Measurements from ENCODE around the gene TNS1.
"Not testable (repeated sequence)": the region's sequence is repeated elsewhere in the genome, so short reads cannot be mapped to it uniquely, and the experiment has no call there.

The TNS1 gene

DNA sequence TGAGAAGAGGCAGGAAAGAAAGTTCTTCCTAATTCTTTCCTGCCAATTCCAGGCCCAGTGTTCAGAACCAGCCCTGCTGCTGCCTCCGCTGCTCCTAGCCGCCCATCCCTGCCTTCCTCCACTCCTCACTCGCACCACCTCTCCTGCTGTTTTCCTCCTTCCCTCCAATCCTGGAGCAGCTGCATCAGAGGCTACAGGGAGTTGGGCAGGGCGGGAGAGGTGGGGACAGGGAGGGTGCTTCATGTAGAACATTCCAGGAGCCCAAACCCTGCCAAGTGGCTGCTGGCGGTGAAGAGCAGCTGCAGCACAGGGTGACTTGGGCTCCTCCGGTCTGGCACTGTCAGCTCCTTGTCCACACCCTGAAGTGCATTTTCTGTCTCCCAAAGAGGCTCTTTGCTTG lies 176.3 kb downstream of the TNS1 start:
- DNase-seq, result no peak

GRCh38 chr2:217825469-217826235 lies 177.1 kb downstream of the TNS1 start:
- no peak for DNase-seq

- DNase-seq, result no peak
Measured at GRCh38 chr2:217824223-217824622, 178.6 kb downstream of the TNS1 start.

- DNase-seq, result no peak
Measured at GRCh38 chr2:217823626-217824025, 179.2 kb downstream of the TNS1 start.

GRCh38 chr2:217822296-217823252 lies 180.2 kb downstream of the TNS1 start:
- no peak for DNase-seq

DNA sequence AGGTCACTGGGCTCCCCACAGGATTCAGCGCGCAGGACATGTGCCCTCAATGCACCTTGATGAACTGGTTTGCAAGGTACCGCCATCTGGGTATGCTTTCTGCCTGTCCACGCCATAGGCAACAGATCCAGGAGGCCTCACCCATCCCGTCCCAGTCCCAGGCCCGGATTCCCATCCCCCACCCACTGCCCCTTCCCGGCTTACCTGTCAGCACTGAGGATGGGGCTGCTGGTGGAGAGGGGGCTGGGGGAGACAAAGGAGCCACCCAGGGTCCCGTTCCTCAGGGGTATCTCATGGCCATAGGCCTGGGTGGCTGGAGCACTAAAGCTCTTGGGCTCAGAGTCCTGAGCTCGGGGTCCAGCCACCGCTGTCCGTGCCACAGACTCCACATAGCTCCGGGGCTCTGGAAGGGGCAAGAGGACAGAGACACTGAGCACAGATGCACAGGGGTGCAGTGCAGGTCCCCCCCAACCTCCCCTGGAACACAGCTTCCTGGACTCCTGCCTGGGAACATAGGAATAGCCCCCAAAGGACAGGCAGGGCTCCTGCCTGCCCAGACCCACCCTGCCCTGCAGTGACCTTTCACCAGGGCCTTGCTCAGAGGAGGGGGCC lies 181.2 kb downstream of the TNS1 start:
- DNase-seq, result no peak

GRCh38 chr2:217820904-217821303 lies 181.9 kb downstream of the TNS1 start:
- DNase-seq, result no peak

DNA sequence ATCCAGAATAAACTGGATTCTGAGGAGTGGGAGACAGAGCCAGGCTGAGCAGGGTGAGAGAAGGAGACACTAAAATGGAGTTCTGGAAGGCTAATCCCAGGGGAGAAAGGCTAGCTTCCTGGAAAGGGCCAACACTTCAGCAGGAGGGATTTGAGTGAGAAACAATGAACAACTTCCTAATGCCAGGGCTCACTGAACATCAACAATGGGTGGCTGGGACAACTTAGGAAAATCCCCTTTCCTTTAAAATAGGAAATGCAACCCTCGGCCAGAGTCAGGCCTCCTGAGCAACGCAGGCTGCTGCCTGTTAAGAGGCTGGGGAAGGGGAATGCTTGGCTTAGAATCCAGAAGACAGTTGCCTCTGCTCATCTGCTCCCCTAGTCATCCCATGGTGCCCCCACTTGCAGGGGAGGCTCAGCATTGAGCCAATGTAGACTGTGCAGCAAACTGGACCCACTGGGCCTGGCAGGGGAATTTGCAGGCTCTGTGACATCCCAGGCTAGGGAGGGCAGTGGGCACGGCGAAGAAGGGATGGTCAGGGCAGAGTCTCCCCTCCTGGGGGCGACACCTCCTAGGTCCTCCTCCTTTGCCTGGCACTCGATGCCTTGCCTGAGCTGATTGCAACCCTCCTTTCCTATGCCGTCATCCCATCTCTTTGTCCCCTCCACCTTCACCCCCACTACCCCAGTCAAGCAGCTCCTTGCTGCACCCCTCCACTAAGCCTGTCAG lies 182.5 kb downstream of the TNS1 start:
- no peak for DNase-seq

GRCh38 chr2:217818293-217818850 lies 184.4 kb downstream of the TNS1 start:
- DNase-seq, result no peak

- no peak for DNase-seq
Measured at GRCh38 chr2:217817466-217818292, 185.1 kb downstream of the TNS1 start.

GRCh38 chr2:217816396-217816869 lies 186.4 kb downstream of the TNS1 start:
- no peak for DNase-seq

DNA sequence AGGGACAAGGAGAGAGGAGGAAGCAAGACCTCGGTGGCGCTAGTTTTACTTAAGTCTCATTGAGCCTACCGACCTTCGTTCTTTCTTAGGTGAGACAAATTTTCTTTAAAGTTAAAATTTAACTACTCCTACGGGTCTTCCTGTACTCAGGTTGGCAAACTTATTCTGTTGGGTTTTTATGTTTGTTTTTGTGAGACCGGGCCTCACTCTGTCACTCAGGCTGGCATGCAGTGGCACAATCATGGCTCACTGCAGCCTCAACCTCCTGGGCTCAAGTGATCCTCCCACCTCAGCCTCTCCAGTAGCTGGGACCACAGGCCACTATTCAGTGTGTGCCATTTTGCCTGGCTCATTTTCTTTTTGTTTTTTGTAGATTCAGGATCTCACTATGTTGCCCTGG lies 189.0 kb downstream of the TNS1 start:
- no peak for DNase-seq

DNA sequence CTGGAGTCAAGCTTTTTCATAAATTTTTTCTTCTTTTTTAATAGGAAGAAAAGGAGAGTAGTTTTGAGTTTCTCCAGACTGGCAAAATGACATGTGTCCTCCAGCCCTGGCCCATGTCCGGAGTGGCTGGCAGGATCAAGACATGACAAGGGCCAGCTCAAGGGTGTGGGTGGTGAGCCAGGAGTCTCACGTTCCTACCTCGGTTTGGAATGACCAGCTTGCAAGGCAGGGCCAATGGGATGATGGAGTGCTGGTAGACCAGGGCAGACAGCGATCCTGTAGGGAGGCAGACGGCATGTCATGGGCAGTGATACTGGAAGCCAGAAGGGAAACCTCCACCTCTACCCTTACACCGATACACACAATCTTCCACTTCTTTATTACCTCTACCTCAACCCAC lies 190.6 kb downstream of the TNS1 start:
- no peak for DNase-seq

DNA sequence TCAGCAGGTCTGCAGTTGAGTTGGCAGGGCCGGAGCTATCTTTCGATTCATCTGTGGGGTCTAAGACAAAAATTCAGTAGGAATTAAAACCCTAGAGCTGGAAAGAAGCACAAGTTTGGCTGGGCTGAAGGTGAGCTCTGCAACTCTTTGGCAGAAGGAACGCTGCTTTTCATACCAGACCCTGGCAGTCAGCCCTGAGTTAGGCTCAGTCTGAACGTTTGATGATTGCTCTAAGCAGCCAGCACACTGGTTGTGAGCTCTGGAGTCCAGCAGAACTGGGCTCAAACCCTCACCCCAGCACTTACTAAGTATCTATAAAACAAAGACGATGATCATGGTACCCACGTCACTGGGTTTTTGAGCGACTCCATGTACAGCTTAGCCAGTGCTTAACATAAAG lies 192.5 kb downstream of the TNS1 start:
- no peak for DNase-seq

GRCh38 chr2:217809736-217810135 lies 193.1 kb downstream of the TNS1 start:
- DNase-seq, result no peak

DNA sequence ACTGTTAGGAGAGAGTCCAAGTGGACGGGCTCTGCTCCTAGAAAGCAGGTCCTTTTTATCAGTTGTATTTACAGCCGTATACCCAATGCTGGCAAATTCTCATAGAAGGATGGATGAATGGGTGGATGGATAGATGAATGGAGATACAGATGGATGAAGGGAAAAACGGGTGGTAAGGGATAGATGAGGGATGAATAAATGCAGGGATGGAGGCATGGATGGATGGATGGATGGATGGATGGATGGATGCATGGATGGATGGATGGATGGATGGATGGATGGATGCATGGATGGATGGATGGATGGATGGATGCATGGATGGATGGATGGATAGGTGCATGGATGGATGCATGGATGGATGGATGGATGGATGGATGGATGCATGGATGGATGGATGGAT lies 193.8 kb downstream of the TNS1 start:
- not testable (repeated sequence) for DNase-seq

DNA sequence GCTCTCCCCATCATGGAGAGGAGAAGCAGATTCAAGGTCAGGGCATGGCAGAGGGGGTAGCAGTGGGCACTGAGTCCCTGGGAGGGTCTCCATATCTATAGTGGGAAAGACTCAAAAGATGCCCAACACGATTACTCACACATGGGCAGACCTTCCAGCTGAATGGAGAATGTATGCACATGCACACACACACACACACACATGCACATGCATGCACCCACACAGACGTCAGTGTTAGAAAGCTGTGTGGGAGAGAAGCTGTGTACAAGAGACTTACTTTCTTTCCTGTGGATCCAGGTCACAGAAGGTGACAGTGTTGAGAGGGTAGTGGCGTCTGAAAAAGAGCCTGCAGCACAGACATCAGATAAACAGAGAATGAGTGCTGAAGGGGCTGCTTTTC lies 194.5 kb downstream of the TNS1 start:
- no peak for DNase-seq

GRCh38 chr2:217807753-217808152 lies 195.0 kb downstream of the TNS1 start:
- DNase-seq, result no peak

- no peak for DNase-seq
Measured at GRCh38 chr2:217807025-217807424, 195.8 kb downstream of the TNS1 start.

GRCh38 chr2:217806482-217806765 lies 196.4 kb downstream of the TNS1 start:
- DNase-seq, result no peak

GRCh38 chr2:217805668-217806481 lies 196.9 kb downstream of the TNS1 start:
- DNase-seq, result no peak
